CD14-positive monocyte (primary cell): ENCODE data around the gene CTSO. TPM values are rescaled to one million over a fixed set of nuclear protein-coding genes. Genes with fewer than 3 reads are reported as not detected.

Experiments
- DNase-seq, 3 donors: peaks; one replicate each; pipeline ENCODE4 v3.0.0-alpha.2; 2011 to 2022
- H2AFZ ChIP-seq: 2 replicates; pipeline ENCODE4 v1.6.0; 2012; ENCODE audit warnings: mild to moderate bottlenecking, low read depth, low read length, inconsistent platforms; ENCODE audit not compliant: insufficient read depth, poor library complexity, severe bottlenecking
- H3K27ac ChIP-seq, 2 donors: 1 replicate in 1 of 2; 2 replicates in 1 of 2; pipeline ENCODE4 v1.5.1; 2012 to 2013; ENCODE audit warnings: low read length in 2 of 2, control low read depth in 1 of 2, inconsistent platforms in 1 of 2, low read depth in 1 of 2, mild to moderate bottlenecking in 1 of 2
- H3K27me3 ChIP-seq, 2 donors: one replicate each; pipeline versions ENCODE4 v1.6.0 to v1.6.1; 2011 to 2013; ENCODE audit warnings: low read length in 2 of 2; ENCODE audit not compliant: control insufficient read depth in 2 of 2, insufficient read depth in 2 of 2
- H3K36me3 ChIP-seq, 2 donors: replicated peaks in 1 of 2; 1 replicate in 1 of 2; 2 replicates in 1 of 2; pipeline versions ENCODE4 v1.5.1 to v1.6.1; 2012 to 2013; ENCODE audit warnings: low read length in 2 of 2, control low read depth in 1 of 2, inconsistent platforms in 1 of 2, mild to moderate bottlenecking in 1 of 2; ENCODE audit not compliant: insufficient read depth in 2 of 2, control insufficient read depth in 1 of 2
- H3K4me1 ChIP-seq, 2 donors: 1 replicate in 1 of 2; 2 replicates in 1 of 2; pipeline versions ENCODE4 v1.5.1 to v1.6.1; 2012 to 2013; ENCODE audit warnings: low read length in 2 of 2, control low read depth in 1 of 2, inconsistent platforms in 1 of 2, mild to moderate bottlenecking in 1 of 2, moderate library complexity in 1 of 2; ENCODE audit not compliant: insufficient read depth in 2 of 2, control insufficient read depth in 1 of 2
- H3K4me2 ChIP-seq: replicated peaks from 2 replicates; pipeline ENCODE3; 2012; ENCODE audit warnings: low read length, moderate library complexity, mild to moderate bottlenecking; ENCODE audit not compliant: poor library complexity, severe bottlenecking; ENCODE audit errors: extremely low read depth
- H3K4me3 ChIP-seq, 3 experiments: fragments of 200-600 bp in 1 of 3; sonication (generic) in 1 of 3; replicated peaks in 1 of 3; 1 replicate in 2 of 3; 2 replicates in 1 of 3; pipeline ENCODE4 v1.5.1; 2011 to 2013; ENCODE audit warnings: low read length in 3 of 3, mild to moderate bottlenecking in 3 of 3, control low read depth in 2 of 3, low read depth in 2 of 3, inconsistent platforms in 1 of 3, moderate library complexity in 1 of 3
- H3K79me2 ChIP-seq: 2 replicates; pipeline ENCODE4 v1.6.0; 2012; ENCODE audit warnings: mild to moderate bottlenecking, control low read depth, inconsistent platforms, low read length, moderate library complexity; ENCODE audit not compliant: insufficient read depth
- H3K9ac ChIP-seq: 2 replicates; pipeline ENCODE4 v1.6.0; 2017; ENCODE audit warnings: low read length, mild to moderate bottlenecking; ENCODE audit not compliant: insufficient read depth, poor library complexity, severe bottlenecking
- H3K9me3 ChIP-seq, 2 donors: replicated peaks in 1 of 2; 1 replicate in 1 of 2; 2 replicates in 1 of 2; pipeline versions ENCODE4 v1.5.1 to v1.6.1; 2012 to 2013; ENCODE audit warnings: low read length in 2 of 2, control low read depth in 1 of 2; ENCODE audit not compliant: control insufficient read depth in 1 of 2, insufficient read depth in 1 of 2
- H4K20me1 ChIP-seq: 2 replicates; pipeline ENCODE4 v1.6.0; 2012; ENCODE audit warnings: mild to moderate bottlenecking, low read length, control low read depth, moderate library complexity; ENCODE audit not compliant: insufficient read depth
- H3K27ac Mint-ChIP-seq, 7 donors: one replicate each; pipeline ENCODE4 v1.8.0; 2020; ENCODE audit warnings: mild to moderate bottlenecking in 7 of 7, mixed read lengths in 7 of 7, moderate library complexity in 6 of 7, inconsistent platforms in 2 of 7
- H3K27me3 Mint-ChIP-seq, 3 donors: one replicate each; pipeline ENCODE4 v1.8.0; 2021 to 2022; ENCODE audit warnings: low read depth in 3 of 3, mild to moderate bottlenecking in 3 of 3, mixed read lengths in 3 of 3, moderate library complexity in 3 of 3, inconsistent platforms in 1 of 3
- H3K36me3 Mint-ChIP-seq, 2 donors: one replicate each; pipeline ENCODE4 v1.8.0; 2020; ENCODE audit warnings: mixed read lengths in 2 of 2, inconsistent platforms in 1 of 2, mild to moderate bottlenecking in 1 of 2
- H3K4me1 Mint-ChIP-seq: one replicate; pipeline ENCODE4 v1.8.0; 2020; ENCODE audit warnings: mild to moderate bottlenecking, mixed read lengths
- H3K4me3 Mint-ChIP-seq, 2 donors: one replicate each; pipeline ENCODE4 v1.8.0; 2020; ENCODE audit warnings: mild to moderate bottlenecking in 2 of 2, mixed read lengths in 2 of 2, moderate library complexity in 1 of 2
- H3K9me3 Mint-ChIP-seq, 7 donors: one replicate each; pipeline ENCODE4 v1.8.0; 2020 to 2022; ENCODE audit warnings: mixed read lengths in 7 of 7, mild to moderate bottlenecking in 6 of 7, moderate library complexity in 6 of 7, inconsistent platforms in 2 of 7
- WGBS: methylation state at CpG from one replicate; pipeline ENCODE4 v1.1.5; 2013; ENCODE audit warnings: missing lambda C conversion rate; ENCODE audit not compliant: insufficient coverage; 5-methylcytosine and 5-hydroxymethylcytosine counted together
- intact Hi-C, 2 donors: fragments of 100-400 bp; cut with micrococcal nuclease; formaldehyde crosslinking; loops; one replicate each; pipeline versions ENCODE4 v1.15.0 to v1.15.1; 2023
- polyA plus RNA-seq, 3 donors: library from polyadenylated mRNA; depleted of rRNA in 1 of 3; unstranded in 2 of 3; stranded (reverse) in 1 of 3; fragments of 300-500 nt in 2 of 3; fragments of >200 nt in 1 of 3; fragmentation: Illumina TruSeq in 2 of 3; gene quantifications; 1 replicate in 2 of 3; 2 replicates in 1 of 3; pipeline ENCODE4 v1.2.3, GENCODE V29; 2012 to 2021
- TF ChIP-seq, protein P1 (sequence below): fragments of 200-600 bp; IDR thresholded peaks from one replicate; pipeline ENCODE4 v1.8.0; 2022; ENCODE audit warnings: antibody characterized with exemption, mild to moderate bottlenecking

CTSO gene
- polyA plus RNA-seq, 3 donors: 18.6 to 49.1 (median 44.7) TPM

DNA sequence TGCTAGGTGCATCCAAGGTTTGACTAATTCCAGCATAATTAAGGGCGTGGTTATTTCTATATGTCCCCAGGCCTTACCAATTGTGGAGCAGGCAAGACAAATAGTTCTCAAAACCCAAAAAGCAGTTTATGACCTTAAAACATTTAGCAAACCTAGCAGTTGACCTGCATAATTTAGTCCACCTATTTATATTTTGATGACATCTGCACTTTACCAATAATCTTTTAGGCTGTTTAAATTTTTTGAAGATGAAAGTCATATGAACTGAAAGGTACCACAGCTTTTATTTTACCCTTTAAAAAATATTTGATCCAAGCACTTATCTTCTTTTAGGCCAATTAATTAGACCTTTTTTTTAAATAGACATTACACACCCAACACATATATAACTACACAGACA lies 77.8 kb downstream of the CTSO start:
- H3K36me3 ChIP-seq: no peaks in the 10 kb centered on the region
- H3K9me3 ChIP-seq: peaks cover 6 to 7% of the 10 kb centered on the region in 2 donors
- H3K4me2 ChIP-seq: no peak overlapping the region
- Mint-ChIP-seq H3K27me3 (peaks cover 0 to 2% (median 0%) of the 10 kb centered on the region in 3 donors), H3K9me3 (peaks cover 2 to 34% (median 13%) of the 10 kb centered on the region in 7 donors), H3K36me3 (no peaks in the 10 kb centered on the region), H3K27ac (no peak overlapping the region), H3K4me3 (no peak overlapping the region), H3K4me1 (no peaks in the 10 kb centered on the region)
- H3K27me3 ChIP-seq: no peaks in the 10 kb centered on the region
- no peak overlapping the region for H2AFZ ChIP-seq
- TF ChIP-seq, protein P1, sequence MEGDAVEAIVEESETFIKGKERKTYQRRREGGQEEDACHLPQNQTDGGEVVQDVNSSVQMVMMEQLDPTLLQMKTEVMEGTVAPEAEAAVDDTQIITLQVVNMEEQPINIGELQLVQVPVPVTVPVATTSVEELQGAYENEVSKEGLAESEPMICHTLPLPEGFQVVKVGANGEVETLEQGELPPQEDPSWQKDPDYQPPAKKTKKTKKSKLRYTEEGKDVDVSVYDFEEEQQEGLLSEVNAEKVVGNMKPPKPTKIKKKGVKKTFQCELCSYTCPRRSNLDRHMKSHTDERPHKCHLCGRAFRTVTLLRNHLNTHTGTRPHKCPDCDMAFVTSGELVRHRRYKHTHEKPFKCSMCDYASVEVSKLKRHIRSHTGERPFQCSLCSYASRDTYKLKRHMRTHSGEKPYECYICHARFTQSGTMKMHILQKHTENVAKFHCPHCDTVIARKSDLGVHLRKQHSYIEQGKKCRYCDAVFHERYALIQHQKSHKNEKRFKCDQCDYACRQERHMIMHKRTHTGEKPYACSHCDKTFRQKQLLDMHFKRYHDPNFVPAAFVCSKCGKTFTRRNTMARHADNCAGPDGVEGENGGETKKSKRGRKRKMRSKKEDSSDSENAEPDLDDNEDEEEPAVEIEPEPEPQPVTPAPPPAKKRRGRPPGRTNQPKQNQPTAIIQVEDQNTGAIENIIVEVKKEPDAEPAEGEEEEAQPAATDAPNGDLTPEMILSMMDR: no peak
- H3K9ac ChIP-seq: no peak overlapping the region
- no peak overlapping the region for H3K27ac ChIP-seq
- no peak for DNase-seq
- no peaks in the 10 kb centered on the region for H3K4me1 ChIP-seq
- H4K20me1 ChIP-seq: no peaks in the 10 kb centered on the region
- intact Hi-C loops: no loop called here
- H3K4me3 ChIP-seq: no peak overlapping the region
- 60% methylated on average over 1 of the region's 1 CpG for WGBS
- H3K79me2 ChIP-seq: no peaks in the 10 kb centered on the region

Other genes starting within 250 kb of the CTSO start
- under 1 TPM; 0.60 to 0.89 (median 0.72) TPM for gene GUCY1B1, start 194.8 kb downstream of the CTSO start, polyA plus RNA-seq
- gene ASIC5, start 87.6 kb downstream of the CTSO start, polyA plus RNA-seq: not detected
- gene TDO2, start 50.2 kb downstream of the CTSO start, polyA plus RNA-seq: not detected